Neuron (in vitro differentiated cells): ENCODE results near the gene PRCP.
"Not testable (repeated sequence)": the region's sequence is repeated elsewhere in the genome, so short reads cannot be mapped to it uniquely, and the experiment has no call there.

Experiments used
- H2AFZ ChIP-seq: one replicate; pipeline ENCODE4 v1.6.1; 2013; ENCODE audit warnings: low read depth, mild to moderate bottlenecking, inconsistent platforms, low read length, moderate library complexity
- H3K27me3 ChIP-seq: one replicate; pipeline ENCODE4 v1.6.1; 2013; ENCODE audit warnings: low read length; ENCODE audit not compliant: insufficient read depth
- H3K36me3 ChIP-seq: one replicate; pipeline ENCODE4 v1.6.1; 2013; ENCODE audit warnings: low read length; ENCODE audit not compliant: insufficient read depth
- H3K4me1 ChIP-seq: one replicate; pipeline ENCODE4 v1.6.1; 2013; ENCODE audit warnings: low read length; ENCODE audit not compliant: insufficient read depth
- H3K4me3 ChIP-seq: 2 replicates; pipeline ENCODE4 v1.5.1; 2013; ENCODE audit warnings: mild to moderate bottlenecking, low read length, moderate library complexity
- H3K9me3 ChIP-seq: one replicate; pipeline ENCODE4 v1.6.1; 2013; ENCODE audit warnings: low read length

The PRCP gene

GRCh38 chr11:82927264-82927880 is 27.1 kb upstream of the PRCP start:
- no peak overlapping the region for H2AFZ ChIP-seq
- H3K27me3 ChIP-seq = no peaks in the 10 kb centered on the region
- H3K4me1 ChIP-seq = no peaks in the 10 kb centered on the region
- H3K9me3 ChIP-seq = no peaks in the 10 kb centered on the region
- peaks cover 13% of the 10 kb centered on the region for H3K36me3 ChIP-seq
- no peak overlapping the region for H3K4me3 ChIP-seq

- H3K27me3 ChIP-seq = no peaks in the 10 kb centered on the region
- peaks cover 3% of the 10 kb centered on the region for H3K36me3 ChIP-seq
- H3K9me3 ChIP-seq = peaks cover 1% of the 10 kb centered on the region
- no peaks in the 10 kb centered on the region for H3K4me1 ChIP-seq
- H2AFZ ChIP-seq = no peak overlapping the region
- H3K4me3 ChIP-seq = no peak overlapping the region
Observed at GRCh38 chr11:82924522-82925224, 24.4 kb upstream of the PRCP start.

GRCh38 chr11:82922396-82923173 is 22.4 kb upstream of the PRCP start:
- not testable (repeated sequence) for H3K9me3 ChIP-seq, H3K4me3 ChIP-seq, H3K4me1 ChIP-seq, H2AFZ ChIP-seq, H3K27me3 ChIP-seq, H3K36me3 ChIP-seq

- not testable (repeated sequence) for H3K4me1 ChIP-seq, H3K9me3 ChIP-seq, H3K36me3 ChIP-seq, H3K4me3 ChIP-seq, H3K27me3 ChIP-seq, H2AFZ ChIP-seq
Observed at GRCh38 chr11:82920227-82920626, 20.0 kb upstream of the PRCP start.

- H3K27me3 ChIP-seq, H3K4me1 ChIP-seq, H3K9me3 ChIP-seq, H2AFZ ChIP-seq, H3K4me3 ChIP-seq: not testable (repeated sequence)
- H3K36me3 ChIP-seq = peaks cover 12% of the 10 kb centered on the region
Observed at GRCh38 chr11:82919786-82920185, 19.6 kb upstream of the PRCP start.

- Histone ChIP-seq H3K4me3 (no peak overlapping the region), H3K36me3 (no peaks in the 10 kb centered on the region), H2AFZ (no peak overlapping the region), H3K4me1 (peaks cover 8% of the 10 kb centered on the region), H3K27me3 (no peaks in the 10 kb centered on the region), H3K9me3 (peaks cover 2% of the 10 kb centered on the region)
Observed at GRCh38 chr11:82909015-82909640, 8.9 kb upstream of the PRCP start.

GRCh38 chr11:82908311-82908710 is 8.1 kb upstream of the PRCP start:
- peaks cover 8% of the 10 kb centered on the region for H3K4me1 ChIP-seq
- H3K36me3 ChIP-seq = no peaks in the 10 kb centered on the region
- H3K9me3 ChIP-seq = peaks cover 2% of the 10 kb centered on the region
- H3K4me3 ChIP-seq = no peak overlapping the region
- no peak overlapping the region for H2AFZ ChIP-seq
- H3K27me3 ChIP-seq = no peaks in the 10 kb centered on the region

- Histone ChIP-seq H2AFZ (no peak overlapping the region), H3K27me3 (no peaks in the 10 kb centered on the region), H3K4me1 (peaks cover 15% of the 10 kb centered on the region), H3K4me3 (no peak overlapping the region), H3K9me3 (peaks cover 2% of the 10 kb centered on the region), H3K36me3 (no peaks in the 10 kb centered on the region)
Observed at GRCh38 chr11:82907371-82907770, 7.1 kb upstream of the PRCP start.

- Histone ChIP-seq H3K4me1 (peaks cover 20% of the 10 kb centered on the region), H3K27me3 (no peaks in the 10 kb centered on the region), H2AFZ (no peak overlapping the region), H3K4me3 (no peak overlapping the region), H3K36me3 (no peaks in the 10 kb centered on the region), H3K9me3 (peaks cover 2% of the 10 kb centered on the region)
Observed at GRCh38 chr11:82906931-82907330, 6.7 kb upstream of the PRCP start.

GRCh38 chr11:82906236-82906635 is 6.0 kb upstream of the PRCP start:
- Histone ChIP-seq H3K4me3 (no peak overlapping the region), H3K27me3 (no peaks in the 10 kb centered on the region), H3K36me3 (no peaks in the 10 kb centered on the region), H3K9me3 (no peaks in the 10 kb centered on the region), H2AFZ (no peak overlapping the region), H3K4me1 (peaks cover 22% of the 10 kb centered on the region)

GRCh38 chr11:82903843-82904586 is 3.8 kb upstream of the PRCP start:
- Histone ChIP-seq H3K4me3 (no peak overlapping the region), H3K27me3 (no peaks in the 10 kb centered on the region), H3K36me3 (no peaks in the 10 kb centered on the region), H3K9me3 (no peaks in the 10 kb centered on the region), H2AFZ (no peak overlapping the region), H3K4me1 (peaks cover 30% of the 10 kb centered on the region)

GRCh38 chr11:82902880-82903279 is 2.6 kb upstream of the PRCP start:
- peak overlapping the region; percentile 80 for H3K4me3 ChIP-seq
- no peak overlapping the region for H2AFZ ChIP-seq
- peaks cover 32% of the 10 kb centered on the region for H3K4me1 ChIP-seq
- H3K27me3 ChIP-seq = no peaks in the 10 kb centered on the region
- H3K36me3 ChIP-seq = no peaks in the 10 kb centered on the region
- H3K9me3 ChIP-seq = no peaks in the 10 kb centered on the region
